Pulmonary artery endothelial cell (primary cell): ENCODE results near the gene ANKRD12. TPM values are rescaled to one million over a fixed set of nuclear protein-coding genes. Genes with fewer than 3 reads are reported as not detected.
A peak's percentile ranks its signal among the peaks of the same experiment; 100 is the strongest.
"Not testable (repeated sequence)": the region's sequence is repeated elsewhere in the genome, so short reads cannot be mapped to it uniquely, and the experiment has no call there.

Source experiments
- DNase-seq: peaks from one replicate; pipeline ENCODE4 v3.0.0-alpha.2; 2011; ENCODE audit warnings: low read depth, low spot score
- total RNA-seq: library from RNA; depleted of rRNA; stranded (reverse); fragments of >200 nt; gene quantifications from 2 replicates; pipeline ENCODE4 v1.2.3, GENCODE V29; 2014

The ANKRD12 gene
- total RNA-seq, 1 donor from 2014 or later = 16.6 TPM

DNA sequence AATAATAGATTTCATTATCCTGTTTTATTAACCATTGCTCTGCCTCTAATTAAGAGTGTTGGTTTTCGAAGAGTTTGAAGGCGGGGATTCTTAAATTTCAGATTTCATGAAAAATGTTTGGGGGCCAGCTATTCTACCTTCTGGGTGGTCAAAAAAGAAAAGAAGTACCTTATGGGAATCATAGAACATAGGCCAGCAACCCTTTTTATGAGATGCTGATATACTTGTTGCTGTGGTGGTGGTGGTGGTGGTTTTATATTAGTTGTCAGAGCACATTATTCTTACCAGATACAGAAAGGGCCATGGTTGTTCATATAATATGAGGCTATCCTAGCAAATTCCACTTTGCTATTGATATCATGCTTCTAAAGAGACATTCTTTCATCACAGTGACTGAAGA is 4.4 kb downstream of the ANKRD12 start:
- no peak for DNase-seq

DNA sequence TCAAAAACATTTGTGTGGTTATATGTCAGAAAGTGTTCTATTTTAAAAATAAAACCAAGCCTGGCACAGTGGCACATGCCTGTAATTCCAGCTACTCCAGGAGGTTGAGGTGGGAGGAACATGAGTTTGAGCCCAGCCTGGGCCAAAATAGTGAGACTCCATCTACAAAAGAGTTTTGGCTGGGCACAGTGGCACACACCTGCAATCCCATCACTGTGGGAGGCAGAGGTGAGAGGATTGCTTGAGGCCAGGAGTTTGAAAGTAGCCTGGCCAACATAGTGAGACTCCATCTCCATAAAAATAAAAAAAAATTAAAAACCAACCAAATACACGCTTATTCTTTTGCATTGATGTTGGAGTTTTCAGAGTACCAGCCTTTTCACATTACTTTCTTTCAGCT is 9.6 kb downstream of the ANKRD12 start:
- DNase-seq = no peak

GRCh38 chr18:9147440-9148202 is 11.0 kb downstream of the ANKRD12 start:
- DNase-seq = peak; percentile 49

- no peak for DNase-seq
These were observed 11.6 kb downstream of the ANKRD12 start for GRCh38 chr18:9148203-9148552.

DNA sequence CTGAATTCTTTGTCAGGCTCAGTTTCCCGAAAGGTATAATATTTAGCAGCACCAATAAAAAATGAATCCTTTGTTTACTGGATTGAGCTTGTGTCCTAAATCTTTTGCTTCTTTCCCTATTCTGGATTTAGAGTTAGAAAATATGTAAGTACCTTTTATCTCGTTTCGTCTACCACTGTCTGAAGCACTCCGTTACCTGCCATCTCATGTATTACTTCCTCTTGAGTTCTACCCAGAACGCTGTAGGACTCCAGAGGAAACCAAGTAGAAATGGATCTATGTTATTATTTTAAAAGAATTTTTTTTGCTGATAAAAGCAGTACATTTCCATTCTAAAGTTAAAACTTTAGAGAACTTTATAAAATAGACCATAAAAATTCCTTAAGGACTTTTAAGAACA is 13.5 kb downstream of the ANKRD12 start:
- DNase-seq = no peak

- no peak for DNase-seq
These were observed 16.7 kb downstream of the ANKRD12 start for GRCh38 chr18:9153256-9153655.

DNA sequence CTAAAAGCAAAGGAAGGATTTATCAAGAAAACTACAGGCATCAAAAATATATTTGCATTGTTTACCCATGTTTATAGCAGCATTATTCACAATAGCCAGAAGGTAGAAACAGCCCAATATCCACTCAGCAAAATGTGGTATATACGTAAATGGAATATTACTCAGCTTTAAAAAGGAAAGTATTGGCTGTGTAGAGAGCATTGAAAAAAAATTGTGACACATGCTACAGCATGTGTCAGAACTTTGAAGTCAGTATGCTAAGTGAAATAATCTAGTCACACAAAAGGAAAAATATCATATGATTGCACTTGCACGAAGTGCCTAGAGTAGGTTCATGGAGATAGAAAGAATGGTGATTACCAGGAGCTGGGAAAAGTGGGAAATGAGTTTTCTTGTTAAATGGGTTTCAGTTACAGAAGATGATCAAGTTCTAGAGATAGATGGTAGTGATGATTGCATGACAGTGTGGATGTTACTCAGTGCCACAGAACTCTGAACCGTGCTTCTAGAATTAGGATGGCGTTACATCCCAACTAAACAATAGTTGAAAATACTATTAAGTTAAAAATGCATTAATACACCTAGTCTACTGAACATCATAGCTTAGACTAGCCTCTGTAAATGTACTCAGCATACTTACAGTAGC is 20.1 kb downstream of the ANKRD12 start:
- no peak for DNase-seq

- no peak for DNase-seq
These were observed 21.2 kb downstream of the ANKRD12 start for GRCh38 chr18:9157806-9158205.

- no peak for DNase-seq
These were observed 23.4 kb downstream of the ANKRD12 start for GRCh38 chr18:9160014-9160413.

GRCh38 chr18:9162663-9163062 is 26.1 kb downstream of the ANKRD12 start:
- DNase-seq = not testable (repeated sequence)

- DNase-seq = not testable (repeated sequence)
These were observed 27.6 kb downstream of the ANKRD12 start for GRCh38 chr18:9164149-9164548.

GRCh38 chr18:9165883-9166282 is 29.3 kb downstream of the ANKRD12 start:
- DNase-seq = not testable (repeated sequence)

DNA sequence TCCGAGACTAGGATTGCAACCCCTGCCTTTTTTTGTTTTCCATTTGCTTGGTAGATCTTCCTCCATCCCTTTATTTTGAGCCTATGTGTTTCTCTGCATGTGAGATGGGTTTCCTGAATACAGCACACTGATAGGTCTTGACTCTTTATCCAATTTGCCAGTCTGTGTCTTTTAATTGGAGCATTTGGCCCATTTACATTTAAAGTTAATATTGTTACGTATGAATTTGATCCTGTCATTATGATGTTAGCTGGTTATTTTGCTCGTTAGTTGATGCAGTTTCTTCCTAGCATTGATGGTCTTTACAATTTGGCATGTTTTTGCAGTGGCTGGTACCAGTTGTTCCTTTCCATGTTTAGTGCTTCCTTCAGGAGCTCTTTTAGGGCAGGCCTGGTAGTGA is 32.9 kb downstream of the ANKRD12 start:
- DNase-seq = not testable (repeated sequence)

DNA sequence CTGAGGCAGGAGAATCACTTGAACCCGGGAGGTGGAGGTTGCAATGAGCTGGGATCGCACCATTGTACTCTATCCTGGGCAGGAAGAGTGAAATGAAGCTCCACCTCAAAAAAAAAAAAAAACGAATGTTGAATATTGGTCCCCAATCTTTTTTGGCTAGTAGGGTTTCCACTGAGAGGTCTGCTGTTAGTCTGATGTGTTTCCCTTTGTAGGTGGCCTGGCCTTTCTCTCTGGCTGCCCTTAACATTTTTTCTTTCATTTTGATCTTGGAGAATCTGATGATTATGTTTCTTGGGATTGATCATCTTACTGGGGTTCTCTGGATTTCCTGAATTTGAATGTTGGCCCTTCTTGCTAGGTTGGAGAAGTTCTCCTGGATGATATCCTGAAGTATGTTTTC is 35.3 kb downstream of the ANKRD12 start:
- DNase-seq = not testable (repeated sequence)

DNA sequence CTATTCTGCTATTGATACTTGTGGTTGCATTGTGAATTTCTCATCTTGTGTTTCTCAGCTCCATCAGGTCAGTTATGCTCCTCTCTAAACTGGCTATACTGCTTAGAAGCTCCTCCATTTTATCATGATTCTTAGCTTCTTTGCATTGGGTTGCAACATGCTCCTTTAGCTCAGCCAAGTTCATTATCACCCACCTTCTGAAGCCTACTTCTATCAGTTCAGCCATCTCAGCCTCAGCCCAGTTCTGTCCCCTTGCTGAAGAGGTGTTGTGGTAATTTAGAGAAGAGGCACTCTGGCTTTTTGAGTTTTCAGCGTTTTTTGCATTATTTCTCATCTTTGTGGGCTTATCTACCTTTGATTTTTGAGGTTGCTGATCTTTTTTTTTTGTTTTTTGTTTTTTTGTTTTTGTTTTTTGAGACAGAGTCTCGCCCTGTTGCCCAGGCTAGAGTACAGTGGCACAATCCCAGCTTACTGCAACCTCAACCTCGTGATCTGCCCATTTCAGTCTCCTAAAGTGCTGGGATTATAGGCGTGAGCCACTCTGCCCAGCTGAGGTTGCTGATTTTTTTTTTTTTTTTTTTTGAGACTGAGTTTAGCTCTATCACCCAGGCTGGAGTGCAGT is 36.0 kb downstream of the ANKRD12 start:
- DNase-seq = no peak

DNA sequence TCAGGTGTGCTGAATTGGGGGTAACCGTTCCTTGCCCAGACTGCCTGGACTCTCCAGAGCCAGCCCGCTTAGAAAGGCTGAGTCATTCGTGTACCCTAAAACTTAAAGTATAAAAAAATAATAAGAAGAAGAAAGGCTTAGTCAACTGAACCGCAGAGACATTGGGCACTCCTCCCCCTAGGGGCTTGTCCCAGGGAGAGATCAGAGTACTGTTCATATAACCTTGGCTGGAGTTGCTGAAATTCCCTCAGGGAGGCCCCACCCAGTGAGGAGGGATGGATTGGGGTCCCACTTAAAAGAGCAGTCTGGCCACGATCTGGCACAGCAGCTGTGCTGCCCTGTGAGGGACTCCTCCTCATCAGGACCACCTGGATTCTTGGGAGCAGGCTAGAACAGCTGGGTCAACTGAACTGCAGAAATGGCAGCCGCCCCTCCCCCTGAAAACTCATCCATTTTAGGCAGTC is 37.2 kb downstream of the ANKRD12 start:
- no peak for DNase-seq

DNA sequence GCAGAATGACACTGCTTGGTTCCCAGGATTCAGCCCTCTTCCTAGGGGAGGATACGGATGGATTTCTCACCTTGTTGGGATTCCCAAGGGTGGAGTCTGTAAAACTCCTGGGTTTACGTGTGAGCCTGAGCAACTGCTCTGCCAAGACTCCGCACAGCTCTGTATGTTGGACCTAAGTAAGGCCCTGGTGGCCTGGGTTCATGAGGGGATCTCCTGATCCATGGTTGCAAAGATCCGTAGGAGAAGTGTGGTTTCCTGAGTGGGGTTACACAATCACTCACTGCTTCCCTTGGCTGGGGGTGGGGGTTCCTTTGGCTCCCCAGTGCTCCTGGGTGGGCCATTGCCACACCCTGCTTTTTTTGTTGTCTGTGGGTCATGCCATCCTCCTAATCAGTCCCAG is 37.7 kb downstream of the ANKRD12 start:
- no peak for DNase-seq

DNA sequence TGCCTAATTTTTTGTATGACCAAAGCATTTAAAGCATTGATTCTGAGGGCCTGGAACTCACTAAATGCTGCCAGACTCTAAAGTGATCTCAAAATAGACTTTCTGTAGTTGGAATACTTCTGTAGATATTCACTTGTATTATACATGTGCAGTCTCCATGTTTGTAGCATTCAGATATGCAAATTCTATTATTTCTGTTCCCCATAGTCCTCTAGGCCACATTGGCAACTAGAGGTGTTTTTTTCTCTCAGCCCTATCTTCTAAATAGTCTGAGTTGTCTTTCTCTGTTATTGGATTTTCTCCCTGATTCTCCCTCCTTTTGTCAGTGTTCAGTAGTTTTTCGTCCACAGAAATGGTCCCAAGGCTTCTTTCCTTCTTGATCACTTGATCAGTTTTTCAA is 38.5 kb downstream of the ANKRD12 start:
- DNase-seq = no peak

DNA sequence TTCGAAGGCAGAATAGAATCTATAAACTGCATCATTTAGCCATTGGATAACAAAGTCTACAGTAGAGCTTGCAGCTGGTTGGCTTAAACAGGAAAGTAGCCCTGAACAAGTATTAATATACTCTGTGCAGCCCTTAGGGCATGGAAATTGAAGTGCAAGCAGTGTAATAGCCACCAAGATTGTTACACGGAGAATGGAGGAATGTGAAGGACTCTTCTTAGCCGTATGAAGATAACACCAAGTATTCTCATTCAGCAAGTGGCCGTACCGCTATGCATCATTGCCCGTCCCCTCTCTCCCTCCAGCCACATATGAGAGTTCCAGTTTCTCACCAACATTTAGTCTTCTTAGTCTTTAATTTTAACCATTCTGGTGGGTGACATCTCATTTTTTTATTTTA is 40.5 kb downstream of the ANKRD12 start:
- no peak for DNase-seq

DNA sequence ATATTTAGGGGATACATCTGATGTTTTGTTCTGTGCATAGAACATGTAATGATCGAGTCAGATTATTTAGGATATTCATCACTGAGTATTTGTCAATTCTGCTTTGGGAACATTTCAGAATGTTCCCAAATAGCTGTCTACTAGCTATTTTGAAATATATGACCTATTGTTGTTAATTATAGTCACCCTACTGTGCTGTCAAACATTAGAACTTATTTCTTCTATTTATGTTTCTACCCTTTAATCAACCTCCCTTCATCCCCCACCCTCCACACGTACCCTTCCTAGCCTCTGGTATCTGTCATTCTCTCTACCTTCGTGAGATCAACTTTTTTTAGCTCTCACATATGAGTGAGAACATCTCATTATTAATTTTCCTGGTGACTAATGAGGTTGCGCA is 40.9 kb downstream of the ANKRD12 start:
- no peak for DNase-seq

GRCh38 chr18:9178557-9178956 is 42.0 kb downstream of the ANKRD12 start:
- no peak for DNase-seq

GRCh38 chr18:9181275-9181674 is 44.7 kb downstream of the ANKRD12 start:
- DNase-seq = no peak
